NCI-H345 treated with DMSO at 0.1 percent for 48 hours (cell line): ENCODE results near the gene SUCO.
"Not testable (repeated sequence)": the region's sequence is repeated elsewhere in the genome, so short reads cannot be mapped to it uniquely, and the experiment has no call there.

ENCODE experiments used
- DNase-seq: peaks from one replicate; lab custom pipeline; 2025; ENCODE audit not compliant: unreplicated experiment; lab: John Stamatoyannopoulos, UW

The SUCO gene

GRCh38 chr1:172561252-172561651 lies 28.3 kb downstream of the SUCO start:
- DNase-seq = no peak

DNA sequence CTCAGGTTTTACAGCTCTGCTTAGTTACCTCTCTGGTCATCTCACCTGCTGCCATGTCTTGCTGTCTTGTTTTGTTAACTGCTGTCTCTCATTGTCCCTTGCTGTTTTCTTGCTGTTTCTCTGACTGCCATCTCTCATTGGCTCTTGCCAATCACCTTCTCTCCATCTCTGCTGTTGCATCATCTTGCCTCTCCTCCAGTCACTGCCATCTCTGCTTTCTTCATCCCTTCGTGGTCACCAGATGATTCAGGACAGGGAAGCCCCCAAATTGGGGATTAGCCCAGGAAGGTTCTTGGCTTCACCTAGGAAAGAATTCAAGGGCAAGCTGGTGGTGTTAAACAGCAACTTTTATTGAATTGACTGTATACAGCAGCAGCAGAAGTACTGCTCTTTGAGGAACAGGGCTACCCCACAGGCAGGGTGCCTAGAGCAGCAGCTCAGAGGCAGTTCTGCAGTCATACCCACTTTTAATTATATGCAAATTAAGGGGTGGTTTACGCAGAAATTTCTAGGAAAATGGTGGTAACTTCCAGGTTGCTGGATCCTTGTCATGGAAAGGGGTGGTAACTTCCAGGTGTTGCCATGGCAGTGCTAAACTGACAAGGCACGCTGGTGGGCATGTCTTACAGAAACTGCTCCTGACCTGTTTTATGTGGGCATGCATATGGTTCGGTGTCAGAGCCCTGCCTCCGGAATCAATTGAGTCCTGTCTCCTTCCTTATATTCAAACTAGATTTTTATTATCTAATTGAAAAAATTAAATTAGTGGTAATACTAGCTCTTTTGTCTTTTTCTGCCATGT lies 33.4 kb downstream of the SUCO start:
- no peak for DNase-seq

DNA sequence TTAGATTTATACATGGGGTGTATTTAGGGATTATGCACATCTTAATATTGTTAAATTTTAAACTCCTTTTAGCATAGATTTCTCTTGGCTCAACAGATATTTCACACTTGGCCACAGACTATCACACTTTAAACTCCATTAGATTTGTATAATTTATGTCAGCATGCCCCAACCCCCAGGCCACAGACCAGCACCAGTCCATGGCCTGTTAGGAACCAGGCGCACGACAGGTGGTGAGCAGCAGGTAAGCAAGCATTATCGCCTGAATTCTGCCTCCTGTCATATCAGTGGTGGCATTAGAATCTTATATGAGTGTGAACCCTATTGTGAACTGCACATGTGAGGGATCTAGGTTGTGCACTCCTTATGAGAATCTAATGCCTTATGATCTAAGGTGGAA lies 34.8 kb downstream of the SUCO start:
- DNase-seq = no peak

GRCh38 chr1:172574080-172574479 lies 41.1 kb downstream of the SUCO start:
- DNase-seq = no peak

GRCh38 chr1:172578586-172578985 lies 45.6 kb downstream of the SUCO start:
- DNase-seq = no peak

- DNase-seq = no peak
Observed at GRCh38 chr1:172581273-172581672, 48.3 kb downstream of the SUCO start.

GRCh38 chr1:172581779-172582178 lies 48.8 kb downstream of the SUCO start:
- no peak for DNase-seq

- DNase-seq = no peak
Observed at GRCh38 chr1:172582889-172583288, 49.9 kb downstream of the SUCO start.

GRCh38 chr1:172585348-172585747 lies 52.4 kb downstream of the SUCO start:
- no peak for DNase-seq

- DNase-seq = no peak
Observed at GRCh38 chr1:172585861-172586260, 52.9 kb downstream of the SUCO start.

GRCh38 chr1:172588296-172589291 lies 55.6 kb downstream of the SUCO start:
- no peak for DNase-seq

GRCh38 chr1:172589553-172589952 lies 56.6 kb downstream of the SUCO start:
- no peak for DNase-seq

- DNase-seq = not testable (repeated sequence)
Observed at GRCh38 chr1:172591429-172591828, 58.5 kb downstream of the SUCO start.

GRCh38 chr1:172595066-172595465 lies 62.1 kb downstream of the SUCO start:
- not testable (repeated sequence) for DNase-seq

DNA sequence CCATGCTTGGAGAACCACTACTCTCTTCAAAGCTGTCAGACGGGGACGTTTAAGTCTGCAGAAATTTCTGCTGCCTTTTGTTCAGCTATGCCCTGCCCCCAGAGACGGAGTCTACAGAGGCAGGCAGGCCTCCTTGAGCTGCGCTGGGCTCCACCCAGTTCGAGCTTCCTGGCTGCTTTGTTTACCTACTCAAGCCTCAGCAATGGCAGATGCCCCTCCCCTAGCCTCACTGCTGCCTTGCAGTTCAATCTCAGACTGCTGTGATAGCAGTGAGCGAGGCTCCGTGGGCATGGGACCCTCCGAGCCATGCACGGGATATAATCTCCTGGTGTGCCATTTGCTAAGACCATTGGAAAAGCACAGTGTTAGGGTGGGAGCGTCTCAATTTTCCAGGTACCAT lies 63.8 kb downstream of the SUCO start:
- DNase-seq = not testable (repeated sequence)

DNA sequence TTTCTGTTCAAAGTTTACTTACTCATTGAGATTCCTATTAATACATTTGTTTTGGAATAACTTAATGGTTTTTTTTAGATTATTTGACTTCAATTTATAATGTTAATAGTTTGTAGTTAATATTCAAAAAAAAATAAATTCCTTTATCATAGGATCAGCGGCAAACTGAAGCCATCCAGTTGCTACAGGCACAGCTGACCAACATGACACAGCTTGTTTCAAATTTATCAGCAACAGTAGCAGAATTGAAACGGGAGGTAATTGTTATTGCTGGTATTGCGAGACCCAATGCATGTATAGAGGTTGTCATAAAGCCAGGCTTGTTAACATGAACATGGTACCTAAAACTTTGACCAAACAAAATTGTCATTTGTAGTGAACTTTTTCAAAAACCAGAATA lies 67.0 kb downstream of the SUCO start:
- DNase-seq = no peak

- DNase-seq = no peak
Observed at GRCh38 chr1:172600615-172601014, 67.7 kb downstream of the SUCO start.

DNA sequence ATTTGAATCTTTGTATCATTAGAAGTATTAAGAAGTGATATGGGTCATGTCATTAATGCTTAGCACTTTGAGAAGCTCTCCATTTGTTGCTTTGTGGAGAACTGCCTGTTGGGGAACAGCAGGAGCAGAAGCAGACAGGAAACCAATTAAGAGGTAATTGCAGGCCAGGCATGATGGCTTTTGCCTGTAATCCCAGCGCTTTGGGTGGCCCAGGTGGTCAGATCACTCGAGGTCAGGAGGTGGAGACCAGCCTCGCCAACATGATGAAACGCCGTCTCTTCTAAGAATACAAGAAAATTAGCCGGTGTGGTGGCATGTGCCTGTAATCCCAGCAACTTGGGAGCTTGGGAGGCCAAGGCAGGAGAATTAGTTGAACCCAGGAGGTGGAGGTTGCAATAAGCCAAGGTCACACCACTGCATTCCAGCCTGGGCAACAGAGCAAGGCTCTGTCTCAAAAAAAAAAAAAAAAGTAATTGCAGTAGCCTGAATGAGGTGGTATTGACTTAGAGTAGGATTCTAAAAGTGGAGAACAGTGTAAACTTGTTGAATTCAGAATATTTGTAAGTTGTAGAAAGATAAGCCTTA lies 68.2 kb downstream of the SUCO start:
- DNase-seq = no peak

- no peak for DNase-seq
Observed at GRCh38 chr1:172602706-172603105, 69.8 kb downstream of the SUCO start.

- DNase-seq = no peak
Observed at GRCh38 chr1:172603816-172604215, 70.9 kb downstream of the SUCO start.

DNA sequence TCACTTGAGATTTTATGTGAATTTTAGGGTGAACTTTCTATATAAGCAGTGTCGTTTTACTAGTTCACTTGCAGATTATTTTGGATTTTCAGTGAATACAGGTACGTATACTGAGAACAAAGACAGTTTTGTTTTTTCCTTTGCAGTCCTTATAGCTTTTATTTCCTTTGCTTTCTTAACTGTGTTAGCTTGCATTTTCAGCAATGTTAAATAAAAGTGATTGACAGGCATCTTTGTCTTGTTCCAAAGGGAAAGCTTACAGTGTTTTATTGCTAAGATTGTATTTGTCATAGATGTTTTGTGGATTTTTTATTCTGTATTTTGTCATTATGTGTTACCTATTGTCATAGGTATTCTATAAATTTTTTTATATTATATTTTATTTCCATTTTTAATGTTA lies 72.7 kb downstream of the SUCO start:
- no peak for DNase-seq

- no peak for DNase-seq
Observed at GRCh38 chr1:172607145-172607544, 74.2 kb downstream of the SUCO start.
